Mesendoderm (in vitro differentiated cells): ENCODE measurements around the gene TEFM.
"Not testable (repeated sequence)": the region's sequence is repeated elsewhere in the genome, so short reads cannot be mapped to it uniquely, and the experiment has no call there.

ENCODE experiments used
- DNase-seq: peaks from one replicate; pipeline ENCODE4 v3.0.0; 2013
- H2AK5ac ChIP-seq: 2 replicates; pipeline ENCODE4 v1.6.1; 2013; ENCODE audit warnings: low read length, inconsistent platforms
- H2BK120ac ChIP-seq: 2 replicates; pipeline ENCODE4 v1.6.1; 2013; ENCODE audit warnings: low read depth, mild to moderate bottlenecking, low read length, moderate library complexity, mixed read lengths
- H2BK15ac ChIP-seq: replicated peaks from 2 replicates; pipeline ENCODE4 v1.6.1; 2013; ENCODE audit warnings: low read depth, mild to moderate bottlenecking, moderate library complexity
- H2BK5ac ChIP-seq: 2 replicates; pipeline ENCODE4 v1.6.1; 2013; ENCODE audit warnings: low read length, inconsistent platforms
- H3K18ac ChIP-seq: 2 replicates; pipeline ENCODE4 v1.6.1; 2013; ENCODE audit warnings: mild to moderate bottlenecking, low read length, mixed read lengths
- H3K23ac ChIP-seq: one replicate; pipeline ENCODE4 v1.6.1; 2013; ENCODE audit warnings: low read length
- H3K27ac ChIP-seq: 2 replicates; pipeline ENCODE4 v1.5.1; 2013; ENCODE audit warnings: low read depth, mild to moderate bottlenecking, inconsistent platforms, low read length, moderate library complexity
- H3K27me3 ChIP-seq: 2 replicates; pipeline ENCODE4 v1.6.1; 2013; ENCODE audit warnings: low read length, control low read depth, mild to moderate bottlenecking, inconsistent platforms; ENCODE audit not compliant: insufficient read depth, poor library complexity
- H3K36me3 ChIP-seq: 2 replicates; pipeline ENCODE4 v1.6.1; 2013; ENCODE audit warnings: low read length, inconsistent platforms; ENCODE audit not compliant: control insufficient read depth, insufficient read depth
- H3K4ac ChIP-seq: one replicate; pipeline ENCODE4 v1.6.1; 2013; ENCODE audit warnings: low read depth, mild to moderate bottlenecking, low read length, moderate library complexity
- H3K4me1 ChIP-seq: 2 replicates; pipeline ENCODE4 v1.6.1; 2013; ENCODE audit warnings: low read depth, low read length, inconsistent platforms; ENCODE audit not compliant: control insufficient read depth
- H3K4me2 ChIP-seq: 2 replicates; pipeline ENCODE4 v1.6.1; 2013; ENCODE audit warnings: low read length
- H3K4me3 ChIP-seq: 2 replicates; pipeline ENCODE4 v1.5.1; 2013; ENCODE audit warnings: mild to moderate bottlenecking, low read length
- H3K56ac ChIP-seq: one replicate; pipeline ENCODE4 v1.6.1; 2013; ENCODE audit warnings: low read length
- H3K79me1 ChIP-seq: 2 replicates; pipeline ENCODE4 v1.6.1; 2013; ENCODE audit warnings: low read length, inconsistent platforms
- H3K79me2 ChIP-seq: 2 replicates; pipeline ENCODE4 v1.6.1; 2013; ENCODE audit warnings: mild to moderate bottlenecking, low read length; ENCODE audit not compliant: control insufficient read depth, insufficient read depth
- H3K9ac ChIP-seq: 2 replicates; pipeline ENCODE4 v1.6.1; 2013; ENCODE audit warnings: low read length, inconsistent platforms
- H4K5ac ChIP-seq: one replicate; pipeline ENCODE4 v1.6.1; 2013; ENCODE audit warnings: low read length
- H4K8ac ChIP-seq: one replicate; pipeline ENCODE4 v1.6.1; 2013; ENCODE audit warnings: low read depth, mild to moderate bottlenecking, control low read depth, low read length, moderate library complexity
- WGBS: extraction: QIAGEN DNeasy Blood & Tissue Kit; methylation state at CpG from one replicate; pipeline ENCODE4 v1.1.7; 2013; ENCODE audit warnings: low lambda C conversion rate, missing lambda C conversion rate; ENCODE audit not compliant: insufficient coverage; ENCODE audit errors: extremely low coverage; 5-methylcytosine and 5-hydroxymethylcytosine counted together

TEFM gene

GRCh38 chr17:30917050-30917449 is 11.0 kb upstream of the TEFM start:
- Histone ChIP-seq H3K9ac (no peak overlapping the region), H2BK120ac (no peak overlapping the region), H4K8ac (no peak overlapping the region), H3K36me3 (no peaks in the 10 kb centered on the region), H3K27me3 (peaks cover 12% of the 10 kb centered on the region), H3K4me1 (no peaks in the 10 kb centered on the region), H2BK15ac (no peak overlapping the region), H3K4me2 (no peak overlapping the region), H3K4me3 (no peak overlapping the region), H3K79me2 (no peaks in the 10 kb centered on the region), H2BK5ac (no peak overlapping the region), H3K79me1 (no peaks in the 10 kb centered on the region), H3K18ac (no peak overlapping the region), H3K27ac (no peak overlapping the region), H4K5ac (no peak overlapping the region), H3K23ac (no peak overlapping the region), H3K56ac (no peak overlapping the region), H3K4ac (no peak overlapping the region), H2AK5ac (no peak overlapping the region)
- no peak for DNase-seq

DNA sequence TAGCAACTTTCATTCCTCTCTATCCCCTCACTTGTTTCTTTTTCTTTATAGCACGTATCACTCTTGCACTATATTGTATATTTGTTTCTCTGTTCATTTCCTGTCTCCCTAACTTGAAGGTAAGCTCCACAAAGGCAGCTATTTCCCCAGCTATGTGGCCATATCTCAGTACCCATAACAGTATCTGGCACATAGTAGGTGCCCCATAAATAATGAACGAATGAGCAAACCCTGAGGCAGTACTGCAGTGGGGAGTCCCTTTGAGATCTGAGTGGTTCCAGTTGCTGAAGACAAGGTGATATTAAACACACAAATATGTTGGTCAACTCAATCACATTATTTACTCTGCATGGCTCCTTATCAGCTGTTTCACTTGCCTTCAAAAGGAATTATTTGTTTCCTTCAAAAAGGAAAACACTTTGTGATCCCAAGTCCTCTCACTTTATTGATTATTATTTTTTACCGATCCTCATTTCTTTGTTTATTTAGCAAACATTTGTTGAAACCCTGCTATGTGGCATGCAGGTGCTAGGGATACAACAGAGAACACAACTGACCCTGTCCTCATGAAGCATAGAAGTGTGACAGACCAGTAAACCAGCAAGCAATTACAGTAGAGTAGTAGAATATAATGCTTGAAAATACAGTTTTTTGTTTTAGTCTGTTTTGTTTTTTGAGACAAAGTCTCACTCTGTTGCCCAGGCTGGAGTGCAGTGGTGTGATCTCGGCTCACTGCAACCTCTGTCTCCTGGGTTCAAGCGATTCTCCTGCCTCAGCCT is 10.0 kb upstream of the TEFM start:
- H2BK120ac ChIP-seq = no peak overlapping the region
- no CpG with 5 or more reads among the region's 5 CpGs for WGBS
- H3K9ac ChIP-seq = no peak overlapping the region

GRCh38 chr17:30913955-30914354 is 7.9 kb upstream of the TEFM start:
- H3K27me3 ChIP-seq = no peaks in the 10 kb centered on the region
- no peak overlapping the region for H2BK15ac ChIP-seq
- H2AK5ac ChIP-seq = no peak overlapping the region
- H2BK120ac ChIP-seq = no peak overlapping the region
- H3K9ac ChIP-seq = no peak overlapping the region
- H3K79me1 ChIP-seq = no peaks in the 10 kb centered on the region
- no peaks in the 10 kb centered on the region for H3K4me1 ChIP-seq
- no peak overlapping the region for H4K5ac ChIP-seq
- H3K27ac ChIP-seq = no peak overlapping the region
- no peak overlapping the region for H4K8ac ChIP-seq
- no peak overlapping the region for H2BK5ac ChIP-seq
- no peaks in the 10 kb centered on the region for H3K36me3 ChIP-seq
- no peak overlapping the region for H3K18ac ChIP-seq
- H3K23ac ChIP-seq = no peak overlapping the region
- DNase-seq = no peak
- H3K4me3 ChIP-seq = no peak overlapping the region
- no peak overlapping the region for H3K4me2 ChIP-seq
- H3K79me2 ChIP-seq = no peaks in the 10 kb centered on the region
- no peak overlapping the region for H3K4ac ChIP-seq
- no peak overlapping the region for H3K56ac ChIP-seq

More for the DNA sequence above, 10.0 kb upstream of the TEFM start:
- H3K4me2 ChIP-seq = no peak overlapping the region
- H3K27me3 ChIP-seq = peaks cover 2% of the 10 kb centered on the region
- H3K27ac ChIP-seq = no peak overlapping the region
- no peak for DNase-seq
- no peaks in the 10 kb centered on the region for H3K4me1 ChIP-seq
- H2AK5ac ChIP-seq = no peak overlapping the region
- no peak overlapping the region for H4K5ac ChIP-seq
- H3K23ac ChIP-seq = no peak overlapping the region
- no peak overlapping the region for H3K56ac ChIP-seq
- H3K79me1 ChIP-seq = no peaks in the 10 kb centered on the region
- no peak overlapping the region for H2BK5ac ChIP-seq
- H2BK15ac ChIP-seq = no peak overlapping the region
- no peaks in the 10 kb centered on the region for H3K79me2 ChIP-seq
- H3K4ac ChIP-seq = no peak overlapping the region
- H3K4me3 ChIP-seq = no peak overlapping the region
- no peak overlapping the region for H4K8ac ChIP-seq
- H3K36me3 ChIP-seq = no peaks in the 10 kb centered on the region
- H3K18ac ChIP-seq = no peak overlapping the region

GRCh38 chr17:30910151-30910550 is 4.1 kb upstream of the TEFM start:
- not testable (repeated sequence) for H3K27ac ChIP-seq, H3K4ac ChIP-seq, H3K4me2 ChIP-seq, H3K56ac ChIP-seq, H3K18ac ChIP-seq, H3K4me1 ChIP-seq, H2BK120ac ChIP-seq, H2AK5ac ChIP-seq, H4K5ac ChIP-seq, DNase-seq, H2BK5ac ChIP-seq, H3K23ac ChIP-seq, H3K4me3 ChIP-seq, H3K36me3 ChIP-seq, H2BK15ac ChIP-seq, H3K79me2 ChIP-seq, H3K79me1 ChIP-seq, H3K9ac ChIP-seq, H3K27me3 ChIP-seq, H4K8ac ChIP-seq
- no CpG with 5 or more reads among the region's 7 CpGs for WGBS

GRCh38 chr17:30908717-30909420 is 2.8 kb upstream of the TEFM start:
- H4K5ac ChIP-seq = no peak overlapping the region
- H2BK5ac ChIP-seq = no peak overlapping the region
- H2BK15ac ChIP-seq = no peak overlapping the region
- H4K8ac ChIP-seq = no peak overlapping the region
- no peak overlapping the region for H2AK5ac ChIP-seq
- no peak overlapping the region for H3K18ac ChIP-seq
- H3K27ac ChIP-seq = no peak overlapping the region
- H3K79me1 ChIP-seq = no peaks in the 10 kb centered on the region
- WGBS = no CpG with 5 or more reads among the region's 3 CpGs
- H3K4me1 ChIP-seq = no peaks in the 10 kb centered on the region
- H3K36me3 ChIP-seq = no peaks in the 10 kb centered on the region
- H3K4ac ChIP-seq = no peak overlapping the region
- H3K27me3 ChIP-seq = no peaks in the 10 kb centered on the region
- no peak overlapping the region for H2BK120ac ChIP-seq
- DNase-seq = no peak
- H3K79me2 ChIP-seq = no peaks in the 10 kb centered on the region
- no peak overlapping the region for H3K56ac ChIP-seq
- H3K9ac ChIP-seq = no peak overlapping the region
- H3K23ac ChIP-seq = no peak overlapping the region
- no peak overlapping the region for H3K4me3 ChIP-seq
- H3K4me2 ChIP-seq = no peak overlapping the region

- Histone ChIP-seq H4K8ac (no peak overlapping the region), H3K9ac (peak overlapping the region; percentile 70), H4K5ac (no peak overlapping the region), H2AK5ac (no peak overlapping the region), H3K56ac (peak overlapping the region; percentile 80), H2BK5ac (no peak overlapping the region), H2BK15ac (no peak overlapping the region), H3K4ac (no peak overlapping the region), H3K27me3 (no peaks in the 10 kb centered on the region), H3K4me1 (no peaks in the 10 kb centered on the region), H3K4me3 (peak overlapping the region; percentile 55), H3K79me2 (no peaks in the 10 kb centered on the region), H2BK120ac (no peak overlapping the region), H3K27ac (no peak overlapping the region), H3K4me2 (peak overlapping the region; percentile 62), H3K79me1 (no peaks in the 10 kb centered on the region), H3K23ac (no peak overlapping the region), H3K36me3 (no peaks in the 10 kb centered on the region), H3K18ac (no peak overlapping the region)
- no peak for DNase-seq
- WGBS = no CpG with 5 or more reads among the region's 11 CpGs
Measured at GRCh38 chr17:30905742-30906100, 317 bp downstream of the TEFM start.
